HG02981 (cell line): ENCODE measurements around the gene RNF130.

Experiments used
- ATAC-seq: cut with Tn5 transposase; IDR thresholded peaks from one replicate; pipeline ENCODE4 v1.9.1; 2021; ENCODE audit warnings: mild to moderate bottlenecking, moderate library complexity; ENCODE audit not compliant: unreplicated experiment

Gene RNF130

GRCh38 chr5:179923436-179923835 lies 148.1 kb downstream of the RNF130 start:
- ATAC-seq = no peak

- no peak for ATAC-seq
Measured at GRCh38 chr5:179920175-179920574, 151.4 kb downstream of the RNF130 start.

GRCh38 chr5:179919487-179920060 lies 152.0 kb downstream of the RNF130 start:
- no peak for ATAC-seq

- no peak for ATAC-seq
Measured at GRCh38 chr5:179918742-179919486, 152.6 kb downstream of the RNF130 start.

GRCh38 chr5:179916523-179916922 lies 155.0 kb downstream of the RNF130 start:
- no peak for ATAC-seq

- ATAC-seq = no peak
Measured at GRCh38 chr5:179915406-179915935, 156.1 kb downstream of the RNF130 start.

- no peak for ATAC-seq
Measured at GRCh38 chr5:179914032-179914755, 157.4 kb downstream of the RNF130 start.

GRCh38 chr5:179913461-179913860 lies 158.1 kb downstream of the RNF130 start:
- no peak for ATAC-seq

GRCh38 chr5:179912951-179913350 lies 158.6 kb downstream of the RNF130 start:
- ATAC-seq = no peak

- ATAC-seq = no peak
Measured at GRCh38 chr5:179912386-179912785, 159.2 kb downstream of the RNF130 start.

GRCh38 chr5:179909224-179909623 lies 162.3 kb downstream of the RNF130 start:
- no peak for ATAC-seq

- ATAC-seq = no peak
Measured at GRCh38 chr5:179908528-179908927, 163.0 kb downstream of the RNF130 start.

GRCh38 chr5:179907556-179908324 lies 163.8 kb downstream of the RNF130 start, which contains the start of gene TBC1D9B:
TBC1D9B (minus strand) TSS chr5:179907897; CDS start chr5:179907821, 76 bp downstream.
- peak; percentile 85 for ATAC-seq

- ATAC-seq = peak; percentile 31
Measured at GRCh38 chr5:179906795-179907555, 164.6 kb downstream of the RNF130 start.

GRCh38 chr5:179906294-179906794 lies 165.2 kb downstream of the RNF130 start:
- ATAC-seq = no peak

GRCh38 chr5:179905161-179905560 lies 166.4 kb downstream of the RNF130 start:
- ATAC-seq = no peak
